CD4-positive, alpha-beta T cell treated with Interleukin-2 at 100 ng/mL for 4 hours (primary cell): ENCODE measurements around the gene TNC.

ENCODE experiments used
- DNase-seq: peaks from one replicate; pipeline ENCODE4 v3.0.0-alpha.2; 2020; ENCODE audit warnings: low spot score

Gene TNC

GRCh38 chr9:115117999-115118878 lies at the start of gene TNC:
Gene TNC (minus strand): TSS chr9:115118157. CDS start chr9:115091018, 27,139 bp downstream.
- no peak for DNase-seq

DNA sequence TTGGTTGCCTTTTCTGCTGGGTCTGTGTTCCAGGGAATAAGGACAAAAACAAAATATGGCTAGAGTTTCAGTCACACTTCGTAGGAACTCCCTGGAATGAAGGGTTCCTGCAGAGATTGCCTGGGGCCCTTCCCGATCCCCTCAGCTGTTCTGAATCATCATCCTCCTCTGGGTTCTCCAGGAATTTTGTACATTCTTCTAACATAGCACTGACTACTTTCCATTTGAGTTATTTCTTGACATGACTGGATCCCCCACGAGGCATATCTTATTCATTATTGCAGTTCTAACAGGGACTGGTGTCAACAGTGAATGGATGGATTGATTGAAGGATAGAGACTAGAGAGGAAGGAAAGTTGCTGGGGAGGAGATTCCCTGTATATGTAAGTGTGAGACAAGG lies 49.2 kb upstream of the TNC start:
- no peak for DNase-seq

DNA sequence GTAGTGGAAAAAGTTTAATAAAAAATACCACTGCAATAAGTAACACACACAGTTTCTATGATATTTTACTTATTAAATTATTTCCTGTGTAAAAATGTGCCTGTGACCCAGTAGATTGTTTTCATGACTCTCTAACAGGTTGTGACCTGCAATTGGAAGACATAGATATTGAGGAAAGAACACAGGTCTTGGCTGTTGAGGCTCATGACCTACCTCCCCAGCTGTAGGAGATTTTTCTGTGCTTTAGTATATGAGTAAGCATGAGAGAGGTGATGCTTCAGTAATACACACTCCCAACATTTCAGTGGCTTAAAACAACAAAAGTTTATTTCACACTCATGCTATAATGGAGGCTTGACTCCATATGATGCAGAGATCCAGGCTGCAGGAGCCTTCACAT lies 47.3 kb upstream of the TNC start:
- no peak for DNase-seq

GRCh38 chr9:115164511-115164974 lies 46.6 kb upstream of the TNC start:
- no peak for DNase-seq

GRCh38 chr9:115162946-115163345 lies 45.0 kb upstream of the TNC start:
- no peak for DNase-seq

GRCh38 chr9:115161446-115161845 lies 43.5 kb upstream of the TNC start:
- no peak for DNase-seq

GRCh38 chr9:115158661-115159481 lies 40.9 kb upstream of the TNC start:
- no peak for DNase-seq

- no peak for DNase-seq
Observed at GRCh38 chr9:115157245-115157674, 39.3 kb upstream of the TNC start.

GRCh38 chr9:115155037-115155436 lies 37.1 kb upstream of the TNC start:
- no peak for DNase-seq

- no peak for DNase-seq
Observed at GRCh38 chr9:115154617-115155016, 36.7 kb upstream of the TNC start.

DNA sequence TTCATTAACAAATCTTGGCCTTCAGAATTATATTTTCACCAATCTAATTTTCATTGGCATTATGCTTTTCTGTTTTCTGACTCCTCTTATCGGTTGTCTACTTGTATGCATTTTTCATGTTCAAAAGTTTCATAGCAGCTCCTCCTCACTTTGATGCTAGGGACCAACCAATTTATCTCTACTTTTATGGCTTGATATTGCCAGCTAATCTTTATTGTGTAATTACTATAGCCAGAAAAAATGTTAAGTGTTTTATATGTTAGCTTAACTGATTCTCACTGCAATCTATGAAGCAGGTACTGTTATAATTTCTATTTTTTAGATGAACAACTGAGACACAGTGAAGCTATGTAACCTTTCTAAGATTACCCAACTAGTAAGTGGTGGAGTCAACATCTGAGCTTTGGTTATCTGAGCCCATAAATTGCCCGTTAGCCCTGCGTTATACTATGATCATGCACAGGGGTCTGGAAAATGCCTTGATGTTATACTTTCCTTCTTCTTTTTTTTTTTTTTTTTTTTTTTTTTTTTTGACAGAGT lies 34.4 kb upstream of the TNC start:
- no peak for DNase-seq

- DNase-seq: no peak
Observed at GRCh38 chr9:115148721-115149120, 30.8 kb upstream of the TNC start.

DNA sequence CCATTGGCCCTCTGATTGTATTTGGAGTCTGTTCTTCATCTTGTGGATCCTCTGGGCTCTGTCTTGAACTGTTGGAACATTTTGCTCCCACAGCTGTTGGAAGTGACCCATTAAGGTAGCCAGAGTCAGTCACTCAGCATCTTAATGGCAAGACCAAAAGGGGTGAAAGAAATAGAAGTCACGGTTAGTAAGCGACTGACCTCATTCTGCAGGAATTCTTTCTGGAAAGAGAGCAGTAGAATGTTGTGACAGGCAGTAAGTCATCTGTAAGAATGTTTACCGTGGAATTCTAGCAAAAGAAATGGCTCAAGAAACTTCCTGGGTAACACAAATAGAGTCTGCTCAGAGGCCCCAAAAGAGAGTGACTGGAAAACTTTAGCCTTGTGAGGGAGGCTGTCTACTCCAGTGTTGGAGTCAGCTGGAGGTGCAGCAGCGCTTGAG lies 28.6 kb upstream of the TNC start:
- DNase-seq: no peak

- DNase-seq: no peak
Observed at GRCh38 chr9:115144706-115145105, 26.7 kb upstream of the TNC start.

- no peak for DNase-seq
Observed at GRCh38 chr9:115143689-115144088, 25.7 kb upstream of the TNC start.

- DNase-seq: no peak
Observed at GRCh38 chr9:115142517-115143270, 24.7 kb upstream of the TNC start.

DNA sequence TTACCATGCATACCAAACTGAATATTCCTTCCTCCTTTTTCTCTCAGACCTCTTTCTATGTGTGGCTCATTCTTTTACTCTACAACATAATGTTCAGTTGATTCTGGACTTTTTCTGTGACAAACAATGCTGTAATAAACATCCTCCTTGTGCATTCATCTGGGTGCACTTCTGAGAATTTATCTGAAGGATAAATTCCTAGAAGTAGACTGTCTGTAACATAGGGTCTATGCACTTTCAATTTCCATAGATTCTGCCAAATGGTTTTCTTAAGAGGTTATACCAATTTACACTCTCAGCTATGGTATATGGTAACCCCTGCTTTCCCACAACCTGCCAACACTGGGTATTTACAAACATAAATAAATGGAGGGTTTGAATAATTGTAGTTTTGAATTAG lies 24.1 kb upstream of the TNC start:
- DNase-seq: no peak

DNA sequence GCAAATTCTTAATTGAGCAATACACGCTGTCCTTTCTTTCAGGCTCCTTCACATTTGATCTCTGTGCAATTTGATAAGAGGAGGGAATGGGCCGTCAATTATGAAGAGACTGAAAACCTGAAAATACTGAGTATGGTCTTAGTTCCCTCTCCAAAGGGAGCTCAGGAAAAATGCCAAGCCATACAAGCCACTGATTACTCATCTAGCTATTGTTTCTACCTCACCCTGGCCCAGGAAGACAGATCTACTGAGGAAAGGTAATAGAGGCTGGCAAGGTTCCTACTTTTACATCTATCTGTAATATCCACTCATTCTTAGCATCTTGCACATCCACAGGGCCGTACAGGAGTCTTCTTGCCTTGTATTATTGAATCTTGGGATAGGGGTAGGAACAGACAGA lies 23.7 kb upstream of the TNC start:
- no peak for DNase-seq

DNA sequence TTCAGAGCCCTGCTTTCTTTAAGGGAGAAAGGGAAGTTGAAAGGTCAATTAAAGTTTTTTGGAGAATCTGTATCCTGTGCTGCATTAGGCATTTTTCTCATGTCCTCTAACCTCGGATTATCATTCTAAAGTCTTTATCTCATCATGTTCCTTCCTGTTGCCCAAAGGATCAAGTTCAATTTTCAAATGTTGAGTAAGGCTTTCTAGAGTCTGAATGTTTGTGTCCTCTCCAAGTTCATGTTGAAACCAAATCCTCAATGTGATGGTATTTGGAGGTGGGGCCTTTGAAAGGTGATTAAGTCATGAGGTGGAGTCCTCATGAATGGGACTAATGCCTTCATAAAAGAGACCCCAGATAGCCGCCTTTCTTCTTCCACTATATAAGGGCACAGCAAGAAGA lies 20.2 kb upstream of the TNC start:
- DNase-seq: no peak

DNA sequence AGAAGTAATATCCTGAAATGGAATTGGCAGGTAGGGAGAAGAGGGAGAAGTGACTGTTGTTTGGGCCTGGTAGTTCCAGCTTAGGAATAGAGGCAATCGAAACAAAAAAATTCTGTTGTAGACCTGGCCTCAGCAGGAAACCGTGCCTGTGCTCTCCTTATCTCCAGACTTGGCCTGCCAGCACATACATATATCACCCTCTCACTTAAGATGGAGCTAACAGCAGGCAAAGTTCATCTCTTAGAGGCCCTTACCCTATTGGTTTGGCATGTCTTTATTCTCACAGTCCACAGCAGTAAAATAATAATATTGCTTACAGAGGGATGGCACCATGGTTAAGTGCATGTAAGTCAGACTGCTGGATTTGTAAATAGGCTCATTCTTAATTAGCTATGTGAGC lies 19.6 kb upstream of the TNC start:
- DNase-seq: no peak

DNA sequence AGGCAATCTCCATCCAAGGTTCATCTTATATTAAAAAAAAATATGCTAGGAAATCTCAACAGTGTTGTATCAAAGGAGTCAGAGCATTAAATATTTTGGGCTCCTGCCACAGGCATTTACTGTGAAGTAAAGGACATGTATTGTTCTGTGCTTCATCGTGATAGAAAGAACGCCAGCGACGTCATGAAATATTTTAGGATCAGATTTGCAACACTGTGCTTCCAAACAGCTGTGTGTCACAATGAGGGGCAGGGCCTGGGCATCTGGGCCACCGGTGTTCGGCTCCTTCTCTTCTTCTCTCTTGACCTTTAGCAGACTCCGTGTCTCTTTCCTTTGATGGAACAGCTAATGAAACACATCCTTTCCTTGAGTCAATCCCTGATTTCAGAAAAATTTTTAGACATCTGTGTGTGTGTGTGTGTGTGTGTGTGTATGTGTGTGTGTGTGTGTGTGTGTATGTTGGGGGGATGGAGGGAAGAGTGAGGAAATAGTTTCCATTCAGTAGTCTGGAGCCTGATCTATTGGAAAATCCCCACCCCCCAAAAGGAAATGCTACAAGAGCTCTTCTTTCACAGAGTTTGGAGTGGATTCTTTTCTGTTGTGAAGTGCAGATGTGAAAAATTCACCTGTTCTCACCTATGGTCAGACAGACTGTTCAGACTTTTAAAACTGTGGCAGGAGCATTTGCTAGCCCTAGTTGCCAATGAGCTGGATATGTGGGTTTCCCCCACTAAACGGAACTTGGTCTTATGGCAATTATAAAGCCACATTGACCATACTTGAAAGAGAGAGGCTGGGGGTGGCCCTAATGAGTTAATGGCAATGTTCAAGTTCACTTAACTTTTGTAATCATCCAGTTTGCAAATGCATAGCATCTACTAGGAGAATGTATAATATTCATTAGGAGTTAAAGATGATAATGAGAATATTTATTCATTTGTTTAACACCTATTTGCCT lies 18.1 kb upstream of the TNC start:
- no peak for DNase-seq
